COLO668 (cell line): Measurements from ENCODE around the gene MMP24.
"Not testable (repeated sequence)": the region's sequence is repeated elsewhere in the genome, so short reads cannot be mapped to it uniquely, and the experiment has no call there.

ENCODE experiments used
- DNase-seq: peaks from one replicate; lab custom pipeline; 2025; ENCODE audit not compliant: unreplicated experiment; lab: John Stamatoyannopoulos, UW

Gene MMP24

DNA sequence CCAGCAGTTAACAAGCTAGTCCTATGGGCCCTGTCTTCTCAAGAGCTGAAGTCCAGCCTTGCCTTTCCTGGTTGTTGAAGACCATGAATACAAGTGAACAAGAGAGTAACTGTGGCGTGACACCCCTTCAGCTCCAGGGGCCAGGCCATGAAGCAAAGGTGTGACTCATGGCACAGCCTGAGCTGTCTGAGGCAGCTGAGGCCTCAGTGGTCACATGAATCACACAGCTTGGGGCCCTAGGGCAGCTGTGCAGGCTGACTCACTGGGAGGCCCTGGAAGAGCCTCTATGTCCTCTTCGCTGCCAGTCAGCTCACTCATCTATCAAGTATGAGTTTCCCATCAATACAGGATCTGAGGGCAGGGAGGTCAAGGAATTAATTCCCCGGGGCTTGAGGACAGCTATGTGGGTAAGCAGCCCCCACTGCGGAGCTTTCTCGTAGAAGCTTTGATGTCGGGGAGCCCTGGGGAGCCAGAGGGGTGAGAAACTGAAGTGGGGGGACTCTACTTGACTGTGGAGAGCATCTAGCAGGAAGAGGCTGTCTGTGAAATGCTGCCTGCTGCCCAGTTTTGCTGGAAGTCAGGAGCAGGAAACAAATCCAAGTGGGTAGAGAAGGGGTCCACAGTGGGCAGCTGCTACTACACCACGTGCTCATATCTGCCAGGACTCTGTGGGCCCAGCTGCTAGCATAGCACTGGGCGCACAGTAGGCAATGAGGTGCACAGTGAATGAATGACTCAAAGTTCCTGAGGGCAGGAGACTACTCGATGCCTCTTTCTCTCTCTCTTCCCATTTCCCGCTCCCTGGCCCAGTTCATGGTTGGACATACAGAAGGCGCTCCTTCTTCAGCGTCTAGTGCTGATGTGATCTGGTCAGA, 79.4 kb downstream of the MMP24 start:
- peak; percentile 79 for DNase-seq

DNA sequence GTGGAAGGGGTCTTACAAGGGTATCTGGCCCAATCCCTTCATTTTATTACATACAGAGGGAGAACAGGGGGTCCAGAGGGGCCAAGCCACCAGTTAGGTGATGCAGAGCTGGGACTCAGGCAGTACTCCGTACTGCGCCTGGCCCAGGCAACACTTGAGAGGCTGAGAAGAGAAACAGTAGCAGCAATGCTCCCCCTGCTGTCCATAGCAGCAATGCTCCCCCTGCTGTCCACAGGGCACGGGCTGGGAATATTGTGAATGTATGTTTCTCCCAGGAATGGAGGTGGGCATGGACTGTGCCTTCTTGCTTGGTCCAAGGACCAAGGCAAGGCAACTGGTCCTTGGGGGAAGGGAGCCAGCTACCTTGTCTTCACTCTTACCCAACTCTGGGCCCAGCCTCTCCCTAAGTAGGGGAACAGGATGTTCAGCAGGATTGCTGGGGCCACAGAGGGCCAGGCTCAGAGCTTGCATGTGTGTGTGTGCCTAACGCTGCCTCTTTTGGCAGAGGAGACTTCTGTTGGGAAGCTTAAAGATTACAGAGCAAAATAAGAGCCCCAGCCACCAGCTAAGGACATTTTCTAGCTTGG, 80.5 kb downstream of the MMP24 start:
- DNase-seq = peak; percentile 54

DNA sequence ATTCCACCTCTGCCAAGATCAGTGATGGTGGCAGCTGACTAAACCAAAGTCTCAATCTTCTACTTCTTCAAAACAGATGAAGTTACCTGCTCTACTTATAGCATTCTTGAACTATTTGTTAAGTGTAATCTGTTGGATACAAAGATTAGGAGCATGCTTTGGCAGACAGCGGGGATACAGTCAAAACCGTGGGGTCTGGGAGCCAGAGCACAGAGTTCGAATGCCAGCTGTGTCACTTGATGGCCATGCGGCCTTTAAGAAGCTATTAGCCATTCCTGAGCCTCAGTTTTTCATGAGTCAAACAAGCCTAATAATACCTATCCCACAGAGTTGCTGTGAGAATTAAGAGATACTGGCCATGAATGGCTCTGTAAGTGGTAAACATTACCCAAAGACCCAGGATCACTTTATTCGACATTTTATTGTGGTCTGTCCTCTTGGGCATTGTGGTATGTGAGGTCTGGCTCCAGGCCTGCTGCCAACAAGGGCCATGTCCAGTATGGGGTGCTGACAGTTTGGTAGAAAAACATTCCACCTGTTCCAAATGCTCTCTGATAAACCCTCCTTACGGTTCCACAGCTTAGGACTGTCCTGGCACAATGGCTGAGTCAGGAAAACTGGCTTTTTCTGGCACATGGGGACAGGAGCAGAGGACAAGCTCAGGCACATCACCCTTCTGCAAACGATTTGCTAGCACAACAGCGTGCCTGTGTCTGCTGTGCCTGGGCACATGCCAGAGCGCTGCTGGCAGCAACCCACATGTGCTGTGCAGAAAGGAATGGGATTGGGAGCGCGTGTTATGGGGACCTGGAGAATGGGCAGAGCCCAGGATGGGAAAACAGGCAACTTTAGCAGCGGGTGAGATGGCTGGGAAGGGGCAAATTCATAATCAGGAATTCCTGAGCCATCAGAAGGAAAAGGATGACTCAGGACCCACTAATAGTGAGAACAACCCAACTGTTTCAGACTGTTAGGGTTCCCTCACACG, 81.5 kb downstream of the MMP24 start:
- no peak for DNase-seq

DNA sequence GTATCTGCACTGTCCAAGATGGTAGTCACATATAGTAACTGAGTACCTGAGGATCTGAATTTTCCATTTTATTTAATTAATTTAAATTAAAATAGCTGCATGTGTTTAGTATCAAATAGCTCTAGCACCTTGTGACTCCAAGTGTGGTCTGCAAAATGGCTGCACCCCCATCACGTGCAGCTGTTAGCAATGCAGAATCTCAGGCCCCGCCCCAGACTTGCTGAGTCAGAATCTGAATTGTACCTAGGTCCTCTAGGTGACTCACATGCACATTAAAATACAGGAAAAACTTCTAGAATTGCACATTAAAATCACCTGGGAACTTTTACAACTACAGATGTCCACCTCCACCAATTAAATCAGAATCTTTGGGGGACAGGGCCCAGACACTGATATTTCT, 84.9 kb downstream of the MMP24 start:
- DNase-seq = no peak

DNA sequence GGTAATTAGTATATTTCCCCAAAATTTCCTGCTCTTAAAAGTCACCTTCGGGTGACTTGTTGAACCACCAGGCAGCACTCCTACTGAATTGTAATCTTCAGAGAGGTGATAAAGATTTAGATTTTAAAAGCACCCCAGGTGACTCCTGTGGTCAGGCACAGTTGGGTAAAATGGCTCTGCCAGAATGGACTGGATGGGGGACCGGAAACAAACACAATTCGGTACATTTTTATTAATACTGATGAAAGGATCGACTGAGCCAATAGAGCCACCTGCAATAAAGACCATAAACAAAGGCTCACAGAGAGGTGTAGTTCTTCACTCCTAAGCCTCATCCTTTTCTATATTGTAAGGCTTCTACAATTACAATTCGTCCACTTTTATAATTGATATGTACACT, 85.3 kb downstream of the MMP24 start:
- DNase-seq = no peak

DNA sequence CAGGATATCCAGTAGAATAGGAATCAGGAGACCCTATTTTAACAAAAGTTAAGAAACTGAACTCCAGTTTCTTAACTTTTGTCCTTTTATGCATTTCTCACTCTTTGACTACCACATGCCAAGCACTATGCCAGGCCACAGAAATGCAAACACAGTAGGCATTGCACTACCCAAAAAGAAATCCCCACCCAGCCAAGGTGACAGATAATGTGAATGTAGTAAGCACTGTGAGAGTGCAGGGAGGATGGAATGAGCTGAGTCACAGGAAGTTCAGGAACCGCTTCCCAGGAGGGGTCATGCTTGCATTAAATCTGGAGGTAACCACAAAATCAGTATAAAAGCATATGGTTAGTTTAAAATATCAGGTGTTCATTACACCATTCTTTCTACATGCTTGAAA, 85.8 kb downstream of the MMP24 start:
- no peak for DNase-seq

DNA sequence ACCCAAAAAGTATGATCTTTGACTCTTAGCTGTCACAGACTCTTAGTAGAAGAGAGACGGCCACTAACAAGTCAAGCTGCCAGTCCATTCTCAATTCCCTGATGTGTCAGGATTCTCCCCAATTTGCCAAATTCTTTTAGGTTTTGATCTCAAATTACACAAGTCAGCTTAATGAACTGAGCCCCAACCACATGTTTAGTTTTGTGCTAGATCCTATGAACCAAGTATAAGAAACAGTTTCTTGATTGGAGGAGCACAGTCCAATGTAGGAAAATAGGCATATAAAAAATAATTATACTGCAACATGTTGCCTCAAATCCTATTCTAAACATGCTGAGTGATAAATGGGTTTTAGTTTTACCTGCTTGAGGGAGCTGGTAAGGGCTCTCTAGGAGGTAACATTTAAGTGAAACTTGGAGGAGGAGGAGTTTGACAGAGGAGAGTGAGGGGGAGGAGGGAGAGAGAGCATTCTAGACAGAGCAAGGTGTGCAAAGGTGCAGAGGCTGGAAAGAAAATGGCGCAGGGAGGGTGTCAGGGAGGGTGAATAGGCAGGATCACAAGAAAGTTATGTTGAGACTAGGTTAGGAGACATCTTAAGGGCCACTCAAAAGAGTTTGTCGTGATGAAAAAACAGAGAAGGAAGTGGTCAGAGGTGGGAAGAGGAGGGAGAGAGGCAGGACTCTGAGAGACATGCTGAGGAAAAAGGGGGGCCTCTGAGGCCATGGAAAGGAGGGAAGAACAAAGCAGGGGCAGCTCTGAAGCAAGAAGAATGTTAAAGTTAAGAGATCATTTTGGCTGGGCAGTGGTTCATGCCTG, 88.5 kb downstream of the MMP24 start:
- no peak for DNase-seq

DNA sequence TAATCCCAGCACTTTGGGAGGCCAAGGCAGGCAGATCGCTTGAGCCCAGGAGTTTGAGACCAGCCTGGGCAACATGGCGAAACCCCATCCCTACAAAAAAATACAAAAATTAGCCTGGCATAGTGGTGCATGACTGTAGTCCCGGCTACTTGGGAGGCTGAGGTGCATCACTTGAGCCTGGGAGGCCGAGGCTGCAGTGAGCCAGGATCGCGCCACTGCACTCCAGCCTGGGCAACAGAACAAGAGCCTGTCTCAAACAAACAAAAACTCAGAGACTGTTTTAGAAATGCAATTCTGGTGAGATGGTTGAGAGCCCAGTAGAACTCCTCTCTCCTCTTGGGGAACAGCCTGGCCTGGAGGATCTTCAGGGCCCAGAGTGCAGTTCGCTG, 89.1 kb downstream of the MMP24 start:
- DNase-seq = not testable (repeated sequence)

DNA sequence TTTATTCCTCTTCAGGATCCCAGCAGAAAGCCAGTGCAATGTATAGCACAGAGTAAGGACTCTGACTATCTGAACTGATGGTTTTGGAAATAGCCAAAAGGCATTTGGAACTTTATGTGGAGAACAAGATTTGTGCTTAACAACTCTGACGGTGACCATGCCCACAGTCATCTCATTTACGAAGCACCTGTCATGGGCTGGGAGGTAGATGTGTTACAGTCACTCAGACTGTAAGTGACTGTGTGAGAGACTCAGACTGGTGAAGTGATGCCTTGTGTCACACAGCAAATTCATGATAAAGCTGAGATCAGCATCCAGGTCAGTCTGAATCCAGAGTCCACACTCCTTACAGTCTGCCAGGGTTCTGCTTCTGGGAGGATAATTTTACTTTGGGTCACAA, 89.6 kb downstream of the MMP24 start:
- no peak for DNase-seq

DNA sequence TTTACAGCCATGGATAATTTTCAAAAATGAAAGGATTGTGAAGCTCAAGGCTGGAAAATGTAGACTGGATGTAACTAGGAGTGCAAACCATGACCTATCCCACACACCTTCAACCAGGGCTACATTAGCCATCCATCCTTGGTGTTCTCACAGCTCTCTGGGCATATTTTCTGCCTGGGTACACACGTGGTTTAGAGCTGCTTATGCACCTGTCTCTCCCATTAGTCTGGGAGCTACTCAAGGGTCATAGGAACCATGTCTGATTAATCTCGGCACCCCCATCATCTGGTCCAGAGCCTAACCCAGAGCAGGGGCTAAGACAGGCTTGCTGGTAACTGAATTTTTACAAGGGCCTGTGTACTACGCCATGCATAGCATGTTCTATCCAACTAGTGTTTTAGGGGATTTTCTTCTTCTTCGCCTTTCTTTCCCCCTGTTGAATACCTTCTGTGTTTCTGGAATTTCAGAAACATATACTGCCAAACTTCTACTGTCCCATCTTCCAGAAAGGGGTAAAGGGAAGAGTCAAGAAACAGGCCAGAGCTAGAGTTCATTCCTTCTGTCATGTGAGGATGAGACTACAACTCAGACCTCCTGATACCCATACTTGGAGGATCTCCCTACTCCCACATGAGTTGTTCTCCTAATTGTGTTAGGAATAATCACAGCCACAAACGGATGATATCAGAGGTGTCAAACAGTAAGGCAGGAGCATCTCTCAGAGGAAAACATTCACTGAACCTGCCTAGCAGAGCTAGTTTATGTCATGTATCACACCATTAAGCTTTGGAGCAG, 91.1 kb downstream of the MMP24 start:
- no peak for DNase-seq

DNA sequence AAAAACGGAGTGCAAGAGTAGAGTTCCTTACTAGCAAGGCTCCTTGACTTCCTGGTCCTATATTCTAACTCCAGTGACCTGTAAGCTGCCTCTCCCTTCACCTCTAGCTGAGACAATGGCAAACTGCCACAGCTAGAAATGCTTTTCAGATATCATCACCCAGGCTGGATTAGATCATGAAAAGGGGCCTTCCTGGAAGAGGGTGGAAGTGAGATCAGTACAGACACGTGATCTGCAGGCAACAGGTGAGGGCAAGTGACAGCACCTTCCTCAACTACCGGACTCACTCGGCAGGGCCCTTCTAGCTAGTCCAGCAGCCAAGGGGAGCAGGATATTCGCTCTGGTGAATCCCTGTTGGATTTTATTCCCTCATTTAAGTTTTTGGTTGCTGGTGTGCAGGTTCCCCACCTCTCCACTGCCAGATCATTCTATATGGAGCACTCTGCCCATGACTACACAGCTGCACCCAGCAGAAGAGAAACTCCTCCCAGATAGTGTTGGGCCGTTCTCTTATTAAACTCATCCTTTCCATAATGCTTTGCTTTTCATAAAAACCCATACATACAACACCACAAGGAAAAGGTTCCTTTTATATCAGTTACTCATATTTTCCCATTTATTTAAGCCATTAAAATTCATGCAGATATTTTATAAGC, 92.1 kb downstream of the MMP24 start:
- peak; percentile 63 for DNase-seq

DNA sequence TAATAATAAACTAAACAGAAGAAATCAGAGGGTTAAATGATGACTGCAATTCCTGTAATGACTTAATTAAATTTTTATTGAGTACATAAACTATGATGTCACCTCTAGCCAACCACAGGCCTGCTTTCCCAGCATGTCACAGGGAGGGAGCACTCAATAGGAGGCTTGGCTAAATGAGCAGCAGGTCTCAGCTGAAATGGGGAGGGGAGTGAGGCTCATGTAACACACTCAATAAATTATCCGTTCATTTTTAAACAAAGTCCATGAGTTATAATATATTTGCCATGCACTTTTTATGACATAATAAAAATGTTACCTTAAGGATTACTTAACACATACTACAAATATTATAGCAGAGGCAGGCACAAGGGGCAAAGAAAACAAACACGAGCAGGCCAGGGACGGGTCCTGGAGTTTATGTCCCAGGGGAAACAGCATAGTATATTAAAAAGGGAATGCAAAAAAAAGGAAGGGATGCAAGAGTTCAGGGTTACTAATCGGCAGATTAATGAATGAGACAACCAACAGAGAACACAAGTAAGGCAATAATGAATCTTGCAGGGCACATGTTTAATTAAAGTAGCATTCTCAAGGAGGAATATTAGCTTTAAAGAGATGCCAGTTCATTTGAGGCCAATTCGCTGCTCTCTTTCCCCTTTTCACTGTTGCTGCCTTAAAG, 92.8 kb downstream of the MMP24 start:
- DNase-seq = peak; percentile 25

DNA sequence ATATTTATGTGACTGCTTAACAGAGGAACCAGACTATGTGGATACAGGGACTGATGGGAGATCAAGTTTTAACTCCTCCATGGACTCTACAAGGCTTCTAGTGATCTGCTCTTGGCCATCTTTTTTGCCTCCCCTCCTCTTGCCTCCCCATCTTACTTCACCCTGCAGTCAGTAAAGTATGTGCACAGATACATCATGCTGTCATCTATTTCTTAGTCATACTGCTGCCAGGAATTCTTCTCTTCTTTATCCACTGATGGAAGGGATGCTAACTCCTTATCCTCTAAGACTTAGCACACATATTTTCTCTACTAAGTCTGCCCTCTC, 93.3 kb downstream of the MMP24 start:
- no peak for DNase-seq

DNA sequence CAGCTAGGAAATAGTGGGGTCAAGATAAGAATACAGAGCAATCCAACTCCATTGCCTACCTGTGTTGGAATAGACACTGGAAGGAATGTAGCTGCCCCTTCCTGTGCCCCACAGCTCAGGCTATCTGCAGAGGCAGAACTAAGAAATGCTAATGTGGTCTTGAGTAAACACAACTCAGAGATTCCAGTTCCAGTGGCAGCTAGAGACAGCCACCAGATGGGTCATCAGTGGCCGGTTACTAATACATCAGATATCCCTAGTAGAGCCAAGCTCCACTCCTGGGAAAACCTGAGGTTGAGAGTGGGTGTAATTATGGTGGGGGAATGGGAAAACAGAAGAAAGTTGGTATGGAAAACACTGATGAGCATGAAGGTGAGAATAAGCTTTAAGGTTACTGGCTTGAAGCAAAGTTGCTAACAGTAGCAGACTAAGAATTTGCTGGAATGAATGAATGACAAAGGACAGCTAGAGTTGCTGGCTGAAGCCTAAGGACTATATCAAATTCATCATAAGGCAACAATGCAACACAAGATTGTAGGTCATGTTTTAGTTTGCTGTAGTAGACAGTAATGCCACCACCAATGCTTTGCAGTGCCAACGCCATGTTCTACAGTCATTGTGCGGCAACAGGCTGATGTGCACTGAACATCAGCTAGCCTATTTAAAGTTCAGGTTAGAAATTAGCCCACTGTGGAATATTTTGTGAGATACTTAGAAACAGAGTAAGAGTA, 94.1 kb downstream of the MMP24 start:
- DNase-seq = no peak

DNA sequence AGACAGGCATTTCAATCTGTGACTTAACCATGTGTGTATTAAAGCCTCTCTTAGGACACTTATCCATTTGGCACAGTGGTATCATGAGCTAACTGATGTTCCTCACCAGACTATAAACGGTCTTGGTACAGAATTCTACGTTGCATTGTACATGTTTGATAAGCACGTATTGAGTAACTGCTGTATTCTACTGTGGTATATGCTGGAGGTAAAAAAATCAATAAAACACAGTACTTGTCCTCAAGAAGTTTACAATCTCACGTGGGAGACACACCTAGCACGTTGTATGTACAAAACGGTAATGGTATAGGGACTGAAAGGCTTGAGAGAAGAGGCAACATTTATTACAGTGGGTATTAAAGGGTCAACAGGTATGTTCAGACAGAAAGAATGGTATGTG, 98.9 kb downstream of the MMP24 start:
- no peak for DNase-seq

DNA sequence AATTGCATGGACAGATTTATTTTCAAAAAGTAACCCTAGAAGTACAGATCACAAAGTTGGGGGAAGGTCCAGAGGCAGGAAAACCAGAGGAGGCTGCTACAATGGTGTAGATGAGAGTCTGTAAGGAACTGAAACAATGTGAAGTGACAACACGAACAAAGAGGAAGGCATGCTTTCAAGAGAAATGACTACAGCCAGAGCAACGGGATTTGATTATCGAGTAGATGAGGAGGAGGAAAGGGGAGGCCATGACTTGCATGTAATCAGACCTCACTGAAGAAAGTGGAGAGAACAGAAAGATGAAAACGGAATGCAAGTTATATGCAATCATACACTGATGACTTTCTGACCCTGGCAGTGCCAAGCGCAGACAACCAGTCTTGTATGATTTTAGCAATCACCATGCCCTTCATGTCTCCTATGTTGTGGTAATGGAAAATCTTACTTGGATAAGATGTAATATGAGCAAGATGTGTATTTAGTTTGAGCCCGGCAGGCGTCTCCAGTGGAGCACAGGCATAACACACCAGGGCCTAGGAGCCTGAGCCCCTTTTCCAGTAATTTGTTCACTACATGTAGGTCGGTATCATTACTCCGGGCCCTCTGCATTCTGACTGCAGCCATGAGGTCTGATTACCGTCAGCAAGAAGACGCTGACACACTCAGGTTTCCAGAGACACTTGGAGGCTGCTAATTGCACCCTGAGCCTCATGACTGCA, 99.7 kb downstream of the MMP24 start:
- DNase-seq = no peak
